Measurements from ENCODE around the gene SCFD1.
"Not testable (repeated sequence)": the region's sequence is repeated elsewhere in the genome, so short reads cannot be mapped to it uniquely, and the experiment has no call there.

The SCFD1 gene

GRCh38 chr14:30614155-30614554, 8.0 kb upstream of the SCFD1 start:
- DNase-seq: no peak

DNA sequence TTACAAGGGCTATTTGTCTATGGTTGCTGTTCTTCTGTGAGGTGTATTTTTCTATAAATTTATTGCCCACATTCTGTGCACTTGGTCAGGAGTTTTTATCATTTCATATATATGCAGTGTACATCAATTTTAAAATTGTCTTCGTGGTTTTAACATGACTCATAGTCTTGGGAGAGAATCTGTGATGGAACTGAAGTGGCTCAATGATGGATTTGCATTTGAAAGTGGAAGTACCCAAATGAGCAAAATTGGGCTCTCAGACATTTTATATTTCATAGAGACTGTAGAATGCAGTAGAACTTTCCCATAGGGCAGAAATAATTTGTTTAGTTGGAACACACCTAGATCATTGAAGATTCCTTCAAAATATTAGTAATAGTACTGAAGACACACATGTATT, 1.9 kb upstream of the SCFD1 start:
- no peak for DNase-seq

DNA sequence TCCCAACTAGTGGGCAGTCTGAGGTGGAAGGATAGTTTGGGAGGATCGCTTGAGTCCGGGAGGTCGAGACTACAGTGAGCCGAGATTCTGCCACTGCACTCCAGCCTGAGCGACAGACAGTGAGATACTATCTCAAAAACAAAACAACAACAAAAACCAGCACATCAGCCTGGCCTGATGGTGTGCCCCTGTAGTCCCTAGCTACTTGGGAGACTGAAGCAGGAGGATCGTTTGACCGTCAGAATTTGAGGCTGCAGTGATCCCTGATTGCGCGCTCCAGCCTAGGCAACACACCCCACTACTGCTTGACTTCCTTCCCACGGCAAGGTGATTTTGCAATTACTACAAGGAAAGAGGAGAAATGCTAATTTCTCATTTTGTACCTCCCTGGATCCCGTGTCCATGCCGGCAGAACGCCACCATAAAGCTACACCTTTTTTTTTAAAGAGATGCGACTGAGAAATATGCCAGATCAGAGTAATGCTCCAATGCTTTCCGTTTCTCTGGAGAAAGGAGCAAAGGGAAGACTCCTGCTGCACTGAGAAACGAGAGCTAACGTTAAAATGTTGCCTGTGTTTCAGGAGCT, 672 bp upstream of the SCFD1 start:
- DNase-seq: no peak

GRCh38 chr14:30623412-30624131, 1.5 kb downstream of the SCFD1 start:
- DNase-seq: no peak

- no peak for DNase-seq
Measured at GRCh38 chr14:30624132-30624423, 2.0 kb downstream of the SCFD1 start.

- DNase-seq: no peak
Measured at GRCh38 chr14:30625533-30625932, 3.4 kb downstream of the SCFD1 start.

DNA sequence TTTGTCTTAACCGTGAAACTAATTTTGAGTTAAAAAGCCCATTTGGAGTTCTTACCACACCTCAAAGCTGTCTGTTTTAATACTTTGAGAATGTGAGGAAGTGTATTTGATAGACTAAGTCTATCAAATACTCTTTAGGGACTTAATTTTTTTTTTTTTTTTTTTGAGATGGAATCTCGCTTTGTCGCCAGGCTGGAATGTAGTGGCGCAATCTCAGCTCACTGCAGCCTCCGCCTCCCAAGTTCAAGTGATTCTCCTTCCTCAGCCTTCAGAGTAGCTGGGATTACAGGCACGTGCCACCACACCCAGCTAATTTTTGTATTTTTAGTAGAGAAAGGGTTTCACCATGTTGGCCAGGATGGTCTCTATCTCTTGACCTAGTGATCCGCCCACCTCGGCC, 7.3 kb downstream of the SCFD1 start:
- not testable (repeated sequence) for DNase-seq

GRCh38 chr14:30630248-30630647, 8.1 kb downstream of the SCFD1 start:
- no peak for DNase-seq

- DNase-seq: no peak
Measured at GRCh38 chr14:30632730-30633129, 10.6 kb downstream of the SCFD1 start.

GRCh38 chr14:30638926-30639325, 16.8 kb downstream of the SCFD1 start:
- DNase-seq: no peak

DNA sequence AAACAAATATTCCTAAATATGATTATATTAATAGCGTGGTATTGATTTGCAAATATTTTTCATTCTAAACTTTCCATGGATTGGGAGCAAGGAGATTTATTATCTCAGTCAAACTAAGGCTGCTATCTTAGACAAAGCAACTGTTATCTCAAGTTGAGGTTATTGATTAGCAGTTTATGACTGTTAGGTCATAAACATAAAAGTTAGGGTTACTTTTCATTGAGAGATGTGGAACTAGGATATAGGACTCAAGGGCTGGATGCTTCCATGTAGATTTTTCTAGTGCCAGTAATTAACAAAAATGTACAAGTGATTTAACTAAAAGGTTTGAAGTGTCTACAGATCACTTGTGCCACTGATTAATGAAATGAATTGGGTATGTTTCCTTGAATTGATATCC, 19.1 kb downstream of the SCFD1 start:
- DNase-seq: no peak

GRCh38 chr14:30644462-30644861, 22.3 kb downstream of the SCFD1 start:
- not testable (repeated sequence) for DNase-seq

- no peak for DNase-seq
Measured at GRCh38 chr14:30645600-30645999, 23.5 kb downstream of the SCFD1 start.

GRCh38 chr14:30648471-30648870, 26.4 kb downstream of the SCFD1 start:
- no peak for DNase-seq

- DNase-seq: no peak
Measured at GRCh38 chr14:30651937-30652336, 29.8 kb downstream of the SCFD1 start.

GRCh38 chr14:30655124-30655523, 33.0 kb downstream of the SCFD1 start:
- DNase-seq: no peak

DNA sequence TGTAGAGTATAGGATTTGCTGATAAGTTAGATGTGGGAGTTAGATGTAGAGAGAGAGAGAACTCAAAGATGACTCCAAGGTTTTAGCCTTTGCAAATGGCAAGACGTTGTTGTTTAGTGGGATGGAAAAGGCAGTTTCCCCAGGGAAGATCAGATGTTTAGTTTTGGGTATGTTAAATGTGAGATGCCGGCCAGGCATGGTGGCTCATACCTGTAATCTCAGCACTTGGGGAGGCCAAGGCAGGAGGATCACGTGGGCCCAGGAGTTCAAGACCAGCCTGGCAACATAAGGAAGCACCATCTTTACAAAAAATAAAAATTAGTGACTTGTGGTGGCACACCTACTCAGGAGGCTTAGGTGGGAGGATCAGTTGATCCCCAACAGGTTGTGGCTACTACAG, 33.5 kb downstream of the SCFD1 start:
- no peak for DNase-seq

DNA sequence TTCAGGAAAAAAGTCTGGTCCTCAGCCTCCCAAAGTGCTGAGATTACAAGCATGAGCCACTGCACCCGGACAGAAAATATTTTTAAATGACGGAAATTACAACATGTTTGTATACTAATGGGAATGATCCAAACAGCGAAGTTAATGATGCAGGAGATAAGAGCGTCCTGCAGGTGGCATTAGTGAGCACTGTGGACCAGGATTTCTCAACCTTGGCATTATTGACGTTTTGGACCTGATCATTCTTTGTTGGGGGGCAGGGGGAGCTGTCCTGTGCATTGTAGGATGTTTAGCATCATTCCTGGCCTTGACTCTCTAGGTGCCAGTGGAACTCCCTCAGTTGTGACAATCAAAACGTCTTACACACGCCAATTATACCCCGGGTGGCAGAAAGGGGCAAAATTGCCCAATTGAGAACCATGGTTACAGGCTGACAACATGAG, 34.1 kb downstream of the SCFD1 start:
- no peak for DNase-seq

DNA sequence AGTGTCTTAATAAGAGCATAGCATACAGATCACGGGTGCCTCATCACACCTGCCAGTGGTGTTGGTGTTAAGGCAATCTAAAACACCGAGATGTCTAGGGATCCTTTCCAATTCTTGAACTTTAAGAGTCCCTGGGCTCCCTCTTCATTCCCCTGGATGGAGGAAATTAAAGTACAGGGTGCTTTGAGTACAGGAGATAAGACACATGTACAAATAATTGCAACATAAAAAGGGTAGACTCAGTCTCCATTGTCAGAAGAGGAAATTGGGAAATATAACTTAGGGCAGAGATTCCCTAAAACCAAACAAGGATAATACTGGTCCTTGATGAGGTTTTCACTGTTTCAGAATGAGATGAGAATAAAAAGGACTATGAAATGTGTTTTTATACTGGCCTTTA, 34.9 kb downstream of the SCFD1 start:
- no peak for DNase-seq

DNA sequence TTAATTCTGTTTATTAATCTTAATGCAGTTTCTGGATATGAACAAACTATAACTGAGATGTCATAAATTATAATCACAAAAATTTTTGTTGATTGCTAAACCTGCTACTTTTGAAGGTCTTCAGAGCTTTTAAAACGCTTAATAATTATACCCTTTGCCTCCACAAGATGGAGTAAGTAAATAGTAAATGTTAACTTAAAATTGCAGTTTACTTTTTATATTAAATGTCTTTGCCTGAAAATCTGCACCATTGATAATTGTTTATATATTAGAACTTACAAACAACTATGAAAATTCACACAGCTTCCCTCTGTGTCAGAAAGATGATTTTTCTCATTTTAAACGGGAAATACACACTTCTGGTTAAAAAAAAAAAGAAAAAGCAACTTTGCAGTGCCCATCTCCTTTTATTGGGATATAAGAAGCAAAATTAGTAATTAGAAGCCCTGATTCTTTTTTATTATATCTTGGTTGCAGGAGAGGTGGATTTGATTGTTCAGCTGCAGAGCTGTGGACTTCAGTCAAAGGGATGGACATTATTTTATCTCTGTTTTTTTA, 35.6 kb downstream of the SCFD1 start:
- no peak for DNase-seq

GRCh38 chr14:30658645-30659044, 36.5 kb downstream of the SCFD1 start:
- no peak for DNase-seq

DNA sequence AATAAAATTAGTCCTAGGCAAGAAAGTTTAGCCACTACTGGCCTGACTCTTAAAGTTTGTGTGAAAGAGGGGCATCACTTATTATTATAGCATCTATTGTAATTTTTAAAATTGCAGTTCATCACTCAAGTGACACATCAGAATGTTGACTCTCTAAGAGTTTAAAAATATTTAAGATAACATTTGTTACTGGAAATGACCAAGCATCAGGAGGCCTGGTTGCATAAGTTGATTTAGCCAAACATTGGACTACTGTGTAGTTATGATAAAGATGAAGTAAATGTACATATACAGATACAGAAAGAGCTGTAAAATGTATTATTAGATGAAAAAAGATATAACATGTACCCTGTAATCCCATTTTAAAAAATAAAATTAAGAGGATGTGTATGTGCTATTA, 47.5 kb downstream of the SCFD1 start:
- no peak for DNase-seq

DNA sequence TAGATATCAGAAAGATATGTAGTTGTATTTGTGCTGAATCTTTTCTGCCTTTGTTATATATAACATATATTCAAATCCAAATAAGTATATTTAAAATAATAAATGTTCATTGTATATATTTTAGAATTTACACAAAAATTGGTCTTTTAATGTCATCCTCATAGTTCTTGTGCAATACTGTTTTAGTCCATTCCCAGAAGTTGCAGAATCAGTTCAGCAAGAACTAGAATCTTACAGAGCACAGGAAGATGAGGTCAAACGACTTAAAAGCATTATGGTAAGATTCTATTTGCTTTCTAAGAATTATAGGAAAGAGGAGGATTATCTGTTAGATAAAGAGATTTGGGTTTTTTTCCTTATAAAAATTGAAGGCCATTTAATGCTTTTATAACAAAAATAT, 51.0 kb downstream of the SCFD1 start:
- DNase-seq: no peak

DNA sequence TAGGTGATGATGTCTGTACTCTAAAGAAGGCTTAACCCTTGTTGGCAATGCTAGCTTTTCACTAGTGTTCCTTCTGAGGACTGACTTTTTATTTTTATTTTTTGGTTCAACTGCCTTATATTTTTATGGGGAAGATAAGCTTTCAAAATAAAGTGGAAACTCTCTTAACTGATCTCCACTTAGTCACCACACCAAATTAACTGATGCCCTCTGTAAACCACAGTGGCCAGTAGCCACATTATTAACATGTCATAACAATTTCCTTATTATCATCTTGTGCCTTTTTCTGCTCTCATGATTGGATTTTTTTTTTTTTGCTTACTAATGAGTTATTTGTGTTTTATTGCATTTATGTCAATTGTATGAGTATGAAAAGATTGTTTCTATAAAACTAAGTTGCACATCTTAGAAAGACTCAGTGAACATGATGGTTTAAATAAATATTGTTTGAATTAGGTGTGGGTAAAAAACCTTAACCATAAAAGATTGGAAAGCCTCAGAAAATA, 56.9 kb downstream of the SCFD1 start:
- no peak for DNase-seq

GRCh38 chr14:30680036-30680435, 57.9 kb downstream of the SCFD1 start:
- no peak for DNase-seq
